IMR-90 (cell line): Measurements from ENCODE around the gene CENPX. TPM values are rescaled to one million over a fixed set of nuclear protein-coding genes. Genes with fewer than 3 reads are reported as not detected.

ENCODE experiments used
- ATAC-seq: fragments of 200-7000 bp; cut with Tn5 transposase; 2 replicates; pipeline ENCODE4 v1.9.1; 2020; ENCODE audit warnings: low read depth, mild to moderate bottlenecking, moderate library complexity
- BruUV-seq: library from RNA; stranded (reverse); fragments of 400-500 nt; replicated peaks from 2 replicates; lab custom pipeline; 2021; lab: Mats Ljungman, UMichigan
- CTCF ChIA-PET: fragments of 300-600 bp; formaldehyde crosslinking; extraction: SDS; loops from one replicate; lab custom pipeline; 2021; ENCODE audit warnings: antibody characterized with exemption; lab: Yijun Ruan, JAX
- POLR2A ChIA-PET: fragments of 300-600 bp; sonication (Branson Sonifier 250); formaldehyde crosslinking; loops from one replicate; lab custom pipeline; 2022; ENCODE audit warnings: antibody characterized with exemption; ENCODE audit not compliant: unreplicated experiment; lab: Charles Lee
- DNase-seq: peaks from one replicate; pipeline ENCODE4 v3.0.0; 2013
- H2AFZ ChIP-seq: replicated peaks from 2 replicates; pipeline ENCODE3; 2013; ENCODE audit warnings: low read length, mild to moderate bottlenecking; ENCODE audit not compliant: poor library complexity
- H2AK5ac ChIP-seq: 2 replicates; pipeline ENCODE4 v1.6.1; 2013; ENCODE audit warnings: low read depth, low read length, inconsistent platforms
- H2AK9ac ChIP-seq: replicated peaks from 2 replicates; pipeline ENCODE3; 2013; ENCODE audit warnings: mild to moderate bottlenecking, low read depth, low read length, moderate library complexity; ENCODE audit not compliant: poor library complexity
- H2BK120ac ChIP-seq: 2 replicates; pipeline ENCODE4 v1.6.1; 2013; ENCODE audit warnings: low read depth, low read length, inconsistent platforms
- H2BK15ac ChIP-seq: 3 replicates; pipeline ENCODE4 v1.6.1; 2013; ENCODE audit warnings: low read depth, low read length, inconsistent platforms
- H2BK20ac ChIP-seq: 2 replicates; pipeline ENCODE4 v1.6.1; 2013; ENCODE audit warnings: low read depth, mild to moderate bottlenecking, inconsistent platforms, low read length, moderate library complexity
- H2BK5ac ChIP-seq: 2 replicates; pipeline ENCODE4 v1.6.1; 2013; ENCODE audit warnings: mild to moderate bottlenecking, low read depth, low read length, inconsistent platforms; ENCODE audit not compliant: poor library complexity, severe bottlenecking
- H3K14ac ChIP-seq: replicated peaks from 2 replicates; pipeline ENCODE4 v1.6.1; 2013; ENCODE audit warnings: low read depth, low read length, inconsistent platforms
- H3K18ac ChIP-seq: 2 replicates; pipeline ENCODE4 v1.6.1; 2013; ENCODE audit warnings: low read depth, low read length, control low read depth
- H3K23ac ChIP-seq: 2 replicates; pipeline ENCODE4 v1.6.1; 2013; ENCODE audit warnings: low read depth, low read length, inconsistent platforms
- H3K27ac ChIP-seq: 2 replicates; pipeline ENCODE4 v1.5.1; 2013; ENCODE audit warnings: mild to moderate bottlenecking, control low read depth, low read length; ENCODE audit not compliant: insufficient read depth
- H3K27me3 ChIP-seq: 2 replicates; pipeline ENCODE4 v1.6.1; 2013; ENCODE audit warnings: low read length; ENCODE audit not compliant: control insufficient read depth, insufficient read depth
- H3K36me3 ChIP-seq: 2 replicates; pipeline ENCODE4 v1.6.1; 2013; ENCODE audit warnings: low read length, mixed read lengths; ENCODE audit not compliant: control insufficient read depth, insufficient read depth
- H3K4ac ChIP-seq: 2 replicates; pipeline ENCODE4 v1.6.1; 2013; ENCODE audit warnings: low read depth, low read length, inconsistent platforms
- H3K4me1 ChIP-seq: 2 replicates; pipeline ENCODE4 v1.6.1; 2013; ENCODE audit warnings: low read length, mixed read lengths; ENCODE audit not compliant: control insufficient read depth, insufficient read depth
- H3K4me2 ChIP-seq: 2 replicates; pipeline ENCODE4 v1.6.1; 2013; ENCODE audit warnings: low read depth, mild to moderate bottlenecking, control low read depth, low read length, moderate library complexity
- H3K4me3 ChIP-seq: 2 replicates; pipeline ENCODE4 v1.5.1; 2013; ENCODE audit warnings: low read depth, mild to moderate bottlenecking, control low read depth, low read length, moderate library complexity; ENCODE audit not compliant: insufficient read depth
- H3K56ac ChIP-seq: 2 replicates; pipeline ENCODE4 v1.6.1; 2013; ENCODE audit warnings: low read length, inconsistent platforms; ENCODE audit not compliant: insufficient read depth; ENCODE audit errors: extremely low read depth
- H3K79me1 ChIP-seq, 2 experiments: 2 replicates each; pipeline ENCODE4 v1.6.1; 2013; ENCODE audit warnings: low read length in 2 of 2, inconsistent platforms in 1 of 2, low read depth in 1 of 2
- H3K9ac ChIP-seq: 2 replicates; pipeline ENCODE4 v1.6.1; 2013; ENCODE audit warnings: low read depth, low read length, control low read depth
- H3K9me1 ChIP-seq: 2 replicates; pipeline ENCODE4 v1.6.1; 2013; ENCODE audit warnings: low read length, inconsistent platforms; ENCODE audit not compliant: insufficient read depth
- H3K9me3 ChIP-seq: 2 replicates; pipeline ENCODE4 v1.6.1; 2013; ENCODE audit warnings: low read length; ENCODE audit not compliant: control insufficient read depth, insufficient read depth
- H4K20me1 ChIP-seq: 2 replicates; pipeline ENCODE4 v1.6.1; 2013; ENCODE audit warnings: low read length, inconsistent platforms; ENCODE audit not compliant: insufficient read depth
- H4K5ac ChIP-seq: 2 replicates; pipeline ENCODE4 v1.6.1; 2013; ENCODE audit warnings: mild to moderate bottlenecking, low read depth, low read length, control low read depth
- H4K8ac ChIP-seq, 2 experiments: 2 replicates each; pipeline ENCODE4 v1.6.1; 2013; ENCODE audit warnings: low read depth in 2 of 2, low read length in 2 of 2, control low read depth in 1 of 2, inconsistent platforms in 1 of 2
- H4K91ac ChIP-seq: 2 replicates; pipeline ENCODE4 v1.6.1; 2013; ENCODE audit warnings: low read depth, low read length, inconsistent platforms; ENCODE audit not compliant: insufficient read depth
- BHLHE40 ChIP-seq: fragments of 150-350 bp; IDR thresholded peaks from 2 replicates; pipeline ENCODE4 v1.6.1; 2016; ENCODE audit warnings: mild to moderate bottlenecking, low read depth, low read length
- CTCF ChIP-seq: conservative IDR thresholded peaks from 2 replicates; pipeline ENCODE4 v1.5.1; 2012; ENCODE audit warnings: mild to moderate bottlenecking, low read depth, low read length, improper control_type of control experiment
- ELK1 ChIP-seq: fragments of 150-350 bp; IDR thresholded peaks from 2 replicates; pipeline ENCODE4 v1.6.1; 2016; ENCODE audit warnings: low read depth, mild to moderate bottlenecking, low read length, moderate library complexity, borderline replicate concordance
- FOS ChIP-seq: fragments of 150-350 bp; IDR thresholded peaks from 2 replicates; pipeline ENCODE4 v1.6.1; 2016; ENCODE audit warnings: low read depth, low read length
- MAZ ChIP-seq: IDR thresholded peaks from 2 replicates; pipeline ENCODE4 v1.6.1; 2012; ENCODE audit warnings: low read depth, mild to moderate bottlenecking, low read length, improper control_type of control experiment, moderate library complexity, borderline replicate concordance
- MXI1 ChIP-seq: IDR thresholded peaks from 2 replicates; pipeline ENCODE4 v1.6.1; 2012; ENCODE audit warnings: low read depth, mild to moderate bottlenecking, low read length, moderate library complexity, borderline replicate concordance
- NFE2L2 ChIP-seq: fragments of 150-350 bp; IDR thresholded peaks from 2 replicates; pipeline ENCODE4 v1.6.1; 2016; ENCODE audit warnings: low read depth, mild to moderate bottlenecking, low read length
- POLR2A ChIP-seq: IDR thresholded peaks from 2 replicates; pipeline ENCODE4 v1.6.1; 2012; ENCODE audit warnings: mild to moderate bottlenecking, low read depth, low read length
- RAD21 ChIP-seq: IDR thresholded peaks from 2 replicates; pipeline ENCODE4 v1.6.1; 2012; ENCODE audit warnings: low read length, improper control_type of control experiment
- RCOR1 ChIP-seq: IDR thresholded peaks from 2 replicates; pipeline ENCODE4 v1.6.1; 2012; ENCODE audit warnings: mild to moderate bottlenecking, low read length, improper control_type of control experiment; ENCODE audit not compliant: insufficient replicate concordance
- RFX5 ChIP-seq: IDR thresholded peaks from 2 replicates; pipeline ENCODE4 v1.8.0; 2012; ENCODE audit warnings: low read depth, mild to moderate bottlenecking, low read length, moderate library complexity
- SMC3 ChIP-seq: fragments of 150-350 bp; IDR thresholded peaks from 2 replicates; pipeline ENCODE4 v1.6.1; 2016; ENCODE audit warnings: low read depth, mild to moderate bottlenecking, antibody characterized with exemption, low read length, moderate library complexity
- USF2 ChIP-seq: fragments of 150-350 bp; IDR thresholded peaks from 2 replicates; pipeline ENCODE4 v1.6.1; 2017; ENCODE audit warnings: mild to moderate bottlenecking, antibody characterized with exemption, low read length, low read depth
- WGBS, 2 experiments: methylation state at CpG; one replicate each; pipeline versions ENCODE4 v1.1.5 to v1.1.7; 2013; ENCODE audit warnings: missing lambda C conversion rate in 2 of 2; ENCODE audit not compliant: insufficient read length in 1 of 2; ENCODE audit errors: extremely low coverage in 2 of 2; 5-methylcytosine and 5-hydroxymethylcytosine counted together
- dilution Hi-C: fragments of 300-500 bp; cut with HindIII; formaldehyde crosslinking; loops from one replicate; pipeline ENCODE4 v1.14.3; 2018; ENCODE audit warnings: low sequenced_read_pairs; ENCODE audit not compliant: unreplicated experiment
- in situ Hi-C: fragments of 300-500 bp; cut with MboI; formaldehyde crosslinking; loops from 3 replicates; pipeline ENCODE4 v1.14.3; 2019; ENCODE audit warnings: low sequenced_read_pairs, inconsistent platforms, mixed read lengths
- intact Hi-C: fragments of 100-400 bp; cut with micrococcal nuclease; formaldehyde crosslinking; loops from 2 replicates; pipeline ENCODE4 v1.10.0; 2022
- polyA plus RNA-seq, 3 experiments: library from polyadenylated mRNA; depleted of rRNA; stranded (reverse); fragments of >200 nt; gene quantifications; 2 replicates each; pipeline ENCODE4 v1.2.3, GENCODE V29; 2012; ENCODE audit warnings: low replicate concordance in 1 of 3
- total RNA-seq: library from RNA; depleted of rRNA; stranded (reverse); fragments of >200 nt; gene quantifications from 2 replicates; pipeline ENCODE4 v1.2.3, GENCODE V29; 2012

CENPX gene
- total and polyA plus RNA-seq, 2 of the 4 experiments (the other 2 are of a cell fraction), result 44.8 to 86.8 TPM

- Histone ChIP-seq H3K23ac (peak overlapping the region; percentile 64), H3K9me3 (no peaks in the 10 kb centered on the region), H3K9ac (peak overlapping the region; percentile 65), H3K36me3 (peaks cover 52% of the 10 kb centered on the region), H2BK20ac (no peak overlapping the region), H2AK5ac (peak overlapping the region; percentile 96), H4K20me1 (peaks cover 7% of the 10 kb centered on the region), H3K79me1 (peaks cover 16 to 45% of the 10 kb centered on the region in 2 experiments), H2BK5ac (peak overlapping the region; percentile 63), H3K27ac (peak overlapping the region; percentile 58), H2BK15ac (no peak overlapping the region), H3K18ac (no peak overlapping the region; the same call in 1 of the 2 replicates), H2BK120ac (no peak overlapping the region; the same call in none of the 2 replicates), H4K91ac (peak overlapping the region; percentile 23; the same call in 1 of the 2 replicates), H2AFZ (peak overlapping the region; percentile 91), H3K4me1 (peaks cover 18% of the 10 kb centered on the region), H4K5ac (peak overlapping the region; percentile 81), H3K4ac (peak overlapping the region; percentile 87), H2AK9ac (peak overlapping the region; percentile 100), H3K56ac (no peak overlapping the region), H4K8ac (peak overlapping the region; percentile 71 to 91; a peak in 3 of 4 replicates), H3K9me1 (peaks cover 7% of the 10 kb centered on the region), H3K4me2 (peak overlapping the region; percentile 91), H3K14ac (peak overlapping the region; percentile 71), H3K27me3 (no peaks in the 10 kb centered on the region), H3K4me3 (peak overlapping the region; percentile 99)
- ChIA-PET POLR2A (interaction anchor here (0.8 kb wide), 1 partner anchor 9 kb away, joined by 3 read pairs; no protein-coding TSS in a partner anchor), CTCF (no interaction called here)
- 11% methylated on average over 42 of the region's 79 CpGs; no CpG with 5 or more reads in 1 of the 2 experiments for WGBS, 2 experiments
- in situ Hi-C loops, result no loop called here
- DNase-seq (no peak), ATAC-seq (peak; percentile 35)
- dilution Hi-C loops, result no loop called here
- no TSS peak for BruUV-seq
- intact Hi-C loops, result no loop called here
- TF ChIP-seq SMC3 (no peak), USF2 (no peak; the same call in 1 of the 2 replicates), POLR2A (no peak), NFE2L2 (no peak), RAD21 (no peak), RFX5 (no peak), ELK1 (no peak), MAZ (no peak), CTCF (no peak), FOS (no peak), RCOR1 (no peak), BHLHE40 (no peak), MXI1 (no peak)
Observed at GRCh38 chr17:82050761-82051641, 28.3 kb upstream of the CENPX start.
